HK-2 (cell line): ENCODE data around the gene MUC3A.
"Not testable (repeated sequence)": the region's sequence is repeated elsewhere in the genome, so short reads cannot be mapped to it uniquely, and the experiment has no call there.

Experiments used
- DNase-seq: peaks from one replicate; pipeline ENCODE4 v3.0.0-alpha.2; 2018; ENCODE audit not compliant: unreplicated experiment

MUC3A gene

GRCh38 chr7:100949227-100949932 lies at the start of gene MUC3A:
TSS of gene MUC3A (plus strand) at chr7:100949534. CDS start at chr7:100949625, 91 bp downstream.
- no peak for DNase-seq

- DNase-seq: no peak
These were observed 48.4 kb upstream of the MUC3A start for GRCh38 chr7:100900978-100901377.

GRCh38 chr7:100901921-100902332 lies 47.4 kb upstream of the MUC3A start:
- DNase-seq: no peak

- no peak for DNase-seq
These were observed 46.7 kb upstream of the MUC3A start for GRCh38 chr7:100902638-100903037.

- DNase-seq: no peak
These were observed 40.8 kb upstream of the MUC3A start for GRCh38 chr7:100908512-100908911.

GRCh38 chr7:100910443-100910842 lies 38.9 kb upstream of the MUC3A start:
- DNase-seq: not testable (repeated sequence)

- DNase-seq: no peak
These were observed 37.9 kb upstream of the MUC3A start for GRCh38 chr7:100911484-100911883.

GRCh38 chr7:100914208-100914878 lies 35.0 kb upstream of the MUC3A start:
- DNase-seq: no peak

GRCh38 chr7:100914879-100915447 lies 34.4 kb upstream of the MUC3A start:
- no peak for DNase-seq

- DNase-seq: not testable (repeated sequence)
These were observed 30.0 kb upstream of the MUC3A start for GRCh38 chr7:100919335-100919734.

GRCh38 chr7:100919779-100920437 lies 29.4 kb upstream of the MUC3A start:
- not testable (repeated sequence) for DNase-seq

- no peak for DNase-seq
These were observed 28.3 kb upstream of the MUC3A start for GRCh38 chr7:100921039-100921438.

- not testable (repeated sequence) for DNase-seq
These were observed 25.7 kb upstream of the MUC3A start for GRCh38 chr7:100923616-100924015.

- DNase-seq: no peak
These were observed 19.5 kb upstream of the MUC3A start for GRCh38 chr7:100929808-100930174.

GRCh38 chr7:100933734-100934133 lies 15.6 kb upstream of the MUC3A start:
- no peak for DNase-seq

- not testable (repeated sequence) for DNase-seq
These were observed 14.0 kb upstream of the MUC3A start for GRCh38 chr7:100935381-100935780.

- DNase-seq: not testable (repeated sequence)
These were observed 13.2 kb upstream of the MUC3A start for GRCh38 chr7:100936167-100936566.

- DNase-seq: no peak
These were observed 7.1 kb upstream of the MUC3A start for GRCh38 chr7:100942045-100942774.

GRCh38 chr7:100943693-100944092 lies 5.6 kb upstream of the MUC3A start:
- DNase-seq: no peak

- no peak for DNase-seq
These were observed 5.2 kb upstream of the MUC3A start for GRCh38 chr7:100944138-100944537.

- DNase-seq: no peak
These were observed 3.2 kb upstream of the MUC3A start for GRCh38 chr7:100946111-100946510.
